Astrocyte (in vitro differentiated cells and primary cell): ENCODE data around the gene LHPP. TPM values are rescaled to one million over a fixed set of nuclear protein-coding genes. Genes with fewer than 3 reads are reported as not detected.
A peak's percentile ranks its signal among the peaks of the same experiment; 100 is the strongest.

Source experiments
- DNase-seq: peaks from one replicate; pipeline ENCODE4 v3.0.0-alpha.2; 2010; ENCODE audit warnings: low read depth
- FAIRE-seq: peaks from 2 replicates; lab custom pipeline; 2011; peaks lifted over from hg19 to GRCh38; lab: Jason Lieb, UNC
- H2AFZ ChIP-seq: 2 replicates; pipeline ENCODE4 v1.6.0; 2012; ENCODE audit warnings: low read depth, low read length, inconsistent platforms
- H3K27ac ChIP-seq: 2 replicates; pipeline ENCODE4 v1.5.1; 2011; ENCODE audit warnings: low read depth, low read length, inconsistent platforms
- H3K27me3 ChIP-seq: 2 replicates; pipeline ENCODE4 v1.6.0; 2011; ENCODE audit warnings: low read length, inconsistent platforms; ENCODE audit not compliant: insufficient read depth
- H3K36me3 ChIP-seq: 2 replicates; pipeline ENCODE4 v1.5.1; 2011; ENCODE audit warnings: low read length, inconsistent platforms; ENCODE audit not compliant: insufficient read depth
- H3K4me1 ChIP-seq: 2 replicates; pipeline ENCODE4 v1.5.1; 2011; ENCODE audit warnings: low read length, inconsistent platforms; ENCODE audit not compliant: insufficient read depth
- H3K4me2 ChIP-seq: 2 replicates; pipeline ENCODE4 v1.6.0; 2012; ENCODE audit warnings: low read length, inconsistent platforms
- H3K4me3 ChIP-seq: 2 replicates; pipeline ENCODE4 v1.5.1; 2011; ENCODE audit warnings: low read depth, mild to moderate bottlenecking, low read length, inconsistent platforms; ENCODE audit not compliant: insufficient read depth
- H3K79me2 ChIP-seq: 2 replicates; pipeline ENCODE4 v1.6.0; 2012; ENCODE audit warnings: mild to moderate bottlenecking, low read length, inconsistent platforms; ENCODE audit not compliant: insufficient read depth
- H3K9ac ChIP-seq: 2 replicates; pipeline ENCODE4 v1.6.0; 2012; ENCODE audit warnings: mild to moderate bottlenecking, low read length, inconsistent platforms
- H3K9me3 ChIP-seq: 2 replicates; pipeline ENCODE4 v1.5.1; 2012; ENCODE audit warnings: low read depth, mild to moderate bottlenecking, low read length, inconsistent platforms; ENCODE audit not compliant: insufficient read depth
- H4K20me1 ChIP-seq: 2 replicates; pipeline ENCODE4 v1.6.0; 2012; ENCODE audit warnings: low read length, inconsistent platforms; ENCODE audit not compliant: insufficient read depth
- H3K27ac Mint-ChIP-seq: one replicate; pipeline ENCODE4 v1.8.0; 2021; ENCODE audit warnings: mild to moderate bottlenecking, mixed read lengths; ENCODE audit not compliant: unreplicated experiment
- H3K27me3 Mint-ChIP-seq: one replicate; pipeline ENCODE4 v1.8.0; 2021; ENCODE audit warnings: low read depth, mixed read lengths; ENCODE audit not compliant: unreplicated experiment
- H3K36me3 Mint-ChIP-seq: one replicate; pipeline ENCODE4 v1.8.0; 2021; ENCODE audit warnings: low read depth, mixed read lengths; ENCODE audit not compliant: unreplicated experiment
- H3K4me1 Mint-ChIP-seq: one replicate; pipeline ENCODE4 v1.8.0; 2021; ENCODE audit warnings: low read depth, mixed read lengths; ENCODE audit not compliant: unreplicated experiment
- H3K4me3 Mint-ChIP-seq: one replicate; pipeline ENCODE4 v1.8.0; 2021; ENCODE audit warnings: mild to moderate bottlenecking, moderate library complexity, mixed read lengths; ENCODE audit not compliant: unreplicated experiment
- H3K9me3 Mint-ChIP-seq: one replicate; pipeline ENCODE4 v1.8.0; 2021; ENCODE audit warnings: mild to moderate bottlenecking, mixed read lengths; ENCODE audit not compliant: unreplicated experiment
- EZH2 ChIP-seq: IDR thresholded peaks from 2 replicates; pipeline ENCODE4 v1.6.1; 2012; ENCODE audit warnings: mild to moderate bottlenecking, low read length, inconsistent platforms; ENCODE audit not compliant: insufficient read depth
- total RNA-seq: library from RNA; stranded (reverse); gene quantifications from 2 replicates; pipeline ENCODE4 v1.2.1, GENCODE V29; 2021
- TF ChIP-seq, protein P1 (sequence below): IDR thresholded peaks from 2 replicates; pipeline ENCODE4 v1.5.1; 2011; ENCODE audit warnings: low read depth, mild to moderate bottlenecking, inconsistent platforms, low read length, moderate library complexity; ENCODE audit not compliant: insufficient read depth

LHPP gene
- total RNA-seq, 1 donor from 2014 or later = 6.9 TPM

- Histone ChIP-seq H2AFZ (no peak overlapping the region), H3K4me1 (peaks cover 6% of the 10 kb centered on the region), H3K27me3 (no peaks in the 10 kb centered on the region), H3K79me2 (no peaks in the 10 kb centered on the region), H3K9me3 (no peaks in the 10 kb centered on the region), H3K9ac (no peak overlapping the region), H3K4me3 (no peak overlapping the region), H3K36me3 (no peaks in the 10 kb centered on the region), H3K4me2 (no peak overlapping the region), H3K27ac (no peak overlapping the region), H4K20me1 (peaks cover 48% of the 10 kb centered on the region)
- peaks cover 2% of the 10 kb centered on the region for H3K27me3 Mint-ChIP-seq
- H3K9me3 Mint-ChIP-seq = no peaks in the 10 kb centered on the region
- FAIRE-seq = no peak
- peak overlapping the region; percentile 53 for H3K27ac Mint-ChIP-seq
- no peak overlapping the region for H3K4me3 Mint-ChIP-seq
- peaks cover 10% of the 10 kb centered on the region for H3K4me1 Mint-ChIP-seq
- H3K36me3 Mint-ChIP-seq = peaks cover 16% of the 10 kb centered on the region
- no peak for DNase-seq
- TF ChIP-seq, protein P1, sequence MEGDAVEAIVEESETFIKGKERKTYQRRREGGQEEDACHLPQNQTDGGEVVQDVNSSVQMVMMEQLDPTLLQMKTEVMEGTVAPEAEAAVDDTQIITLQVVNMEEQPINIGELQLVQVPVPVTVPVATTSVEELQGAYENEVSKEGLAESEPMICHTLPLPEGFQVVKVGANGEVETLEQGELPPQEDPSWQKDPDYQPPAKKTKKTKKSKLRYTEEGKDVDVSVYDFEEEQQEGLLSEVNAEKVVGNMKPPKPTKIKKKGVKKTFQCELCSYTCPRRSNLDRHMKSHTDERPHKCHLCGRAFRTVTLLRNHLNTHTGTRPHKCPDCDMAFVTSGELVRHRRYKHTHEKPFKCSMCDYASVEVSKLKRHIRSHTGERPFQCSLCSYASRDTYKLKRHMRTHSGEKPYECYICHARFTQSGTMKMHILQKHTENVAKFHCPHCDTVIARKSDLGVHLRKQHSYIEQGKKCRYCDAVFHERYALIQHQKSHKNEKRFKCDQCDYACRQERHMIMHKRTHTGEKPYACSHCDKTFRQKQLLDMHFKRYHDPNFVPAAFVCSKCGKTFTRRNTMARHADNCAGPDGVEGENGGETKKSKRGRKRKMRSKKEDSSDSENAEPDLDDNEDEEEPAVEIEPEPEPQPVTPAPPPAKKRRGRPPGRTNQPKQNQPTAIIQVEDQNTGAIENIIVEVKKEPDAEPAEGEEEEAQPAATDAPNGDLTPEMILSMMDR = no peak
Measured at GRCh38 chr10:124637746-124638145, 176.1 kb downstream of the LHPP start.

DNA sequence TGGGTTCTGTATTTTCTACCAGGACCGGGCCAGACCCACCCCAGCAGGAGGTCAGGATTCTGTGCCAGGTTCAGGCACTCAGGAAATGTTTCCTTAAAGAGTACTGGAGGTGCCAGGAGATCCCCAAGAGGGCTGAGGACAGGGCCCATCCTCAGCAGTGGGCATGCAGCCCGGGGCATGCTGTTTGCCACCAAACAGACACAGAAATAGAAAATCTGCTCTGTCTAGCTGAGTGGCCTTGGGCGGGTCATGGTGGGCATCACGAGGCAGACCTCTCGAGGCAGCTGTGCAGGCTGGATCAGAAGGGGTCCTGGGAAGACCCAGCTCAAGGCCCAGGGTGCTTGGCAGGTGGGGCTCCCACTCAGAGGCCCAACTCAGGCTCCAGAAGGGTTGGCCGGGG is 177.6 kb downstream of the LHPP start:
- Mint-ChIP-seq H3K4me3 (no peak overlapping the region), H3K36me3 (peaks cover 13% of the 10 kb centered on the region), H3K4me1 (peaks cover 10% of the 10 kb centered on the region), H3K27me3 (peaks cover 3% of the 10 kb centered on the region), H3K27ac (no peak overlapping the region), H3K9me3 (no peaks in the 10 kb centered on the region)
- Histone ChIP-seq H2AFZ (no peak overlapping the region), H3K4me2 (no peak overlapping the region), H3K36me3 (no peaks in the 10 kb centered on the region), H4K20me1 (peaks cover 55% of the 10 kb centered on the region), H3K27me3 (no peaks in the 10 kb centered on the region), H3K4me3 (no peak overlapping the region), H3K9ac (no peak overlapping the region), H3K27ac (no peak overlapping the region), H3K9me3 (no peaks in the 10 kb centered on the region), H3K4me1 (peaks cover 6% of the 10 kb centered on the region), H3K79me2 (no peaks in the 10 kb centered on the region)
- DNase-seq (no peak), FAIRE-seq (no peak)
- TF ChIP-seq, protein P1 = no peak
- no peak for TF ChIP-seq EZH2

DNA sequence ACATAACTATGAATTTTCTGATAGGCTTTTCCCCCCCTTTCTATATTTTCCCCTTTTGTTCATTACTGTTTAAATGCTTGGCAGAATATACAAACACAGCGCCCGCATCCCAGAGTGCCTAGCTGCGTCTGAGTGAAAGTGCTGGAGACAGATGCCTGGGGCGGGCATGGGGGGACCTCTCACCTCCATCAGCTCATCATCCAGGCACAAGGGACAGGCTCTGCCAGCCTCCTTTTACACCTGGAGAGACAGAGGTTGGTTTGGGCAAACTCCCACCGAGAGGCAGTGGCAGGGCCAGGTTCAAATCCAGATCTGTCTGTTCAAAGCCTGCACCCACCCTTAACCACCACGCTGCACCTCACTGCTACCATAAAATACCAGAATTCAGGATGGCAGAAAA is 178.0 kb downstream of the LHPP start:
- H4K20me1 ChIP-seq = peaks cover 56% of the 10 kb centered on the region
- no peak for DNase-seq
- FAIRE-seq = no peak
- no peaks in the 10 kb centered on the region for H3K9me3 ChIP-seq
- H3K27me3 ChIP-seq = no peaks in the 10 kb centered on the region
- H3K27ac Mint-ChIP-seq = no peak overlapping the region
- H3K4me1 Mint-ChIP-seq = peaks cover 10% of the 10 kb centered on the region
- no peak overlapping the region for H3K4me3 Mint-ChIP-seq
- H3K27ac ChIP-seq = no peak overlapping the region
- H2AFZ ChIP-seq = no peak overlapping the region
- no peak overlapping the region for H3K9ac ChIP-seq
- no peak overlapping the region for H3K4me3 ChIP-seq
- no peaks in the 10 kb centered on the region for H3K9me3 Mint-ChIP-seq
- no peaks in the 10 kb centered on the region for H3K36me3 ChIP-seq
- TF ChIP-seq, protein P1 = no peak
- no peak for TF ChIP-seq EZH2
- peaks cover 10% of the 10 kb centered on the region for H3K36me3 Mint-ChIP-seq
- H3K79me2 ChIP-seq = no peaks in the 10 kb centered on the region
- no peak overlapping the region for H3K4me2 ChIP-seq
- peaks cover 6% of the 10 kb centered on the region for H3K4me1 ChIP-seq
- peaks cover 3% of the 10 kb centered on the region for H3K27me3 Mint-ChIP-seq
